Stimulated activated CD8-positive, alpha-beta memory T cell treated with anti-CD3 and anti-CD28 coated beads, Interleukin-12 subunit alpha, Interleukin-12 subunit beta, amount 100 ng/mL, for 4 hours (primary cell): ENCODE results near the gene SLC35B2.
"Not testable (repeated sequence)": the region's sequence is repeated elsewhere in the genome, so short reads cannot be mapped to it uniquely, and the experiment has no call there.

Experiments
- DNase-seq: peaks from one replicate; pipeline ENCODE4 v3.0.0-alpha.2; 2020; ENCODE audit warnings: low read depth

SLC35B2 gene

GRCh38 chr6:44234101-44235025 lies 23.0 kb downstream of the SLC35B2 start:
- DNase-seq, result no peak

- DNase-seq, result no peak
Measured at GRCh38 chr6:44233567-44234100, 23.7 kb downstream of the SLC35B2 start.

- DNase-seq, result no peak
Measured at GRCh38 chr6:44232676-44233566, 24.4 kb downstream of the SLC35B2 start.

- not testable (repeated sequence) for DNase-seq
Measured at GRCh38 chr6:44231426-44231825, 25.9 kb downstream of the SLC35B2 start.

- no peak for DNase-seq
Measured at GRCh38 chr6:44230034-44230675, 27.2 kb downstream of the SLC35B2 start.

GRCh38 chr6:44229376-44230033 lies 27.8 kb downstream of the SLC35B2 start:
- no peak for DNase-seq

GRCh38 chr6:44228836-44229235 lies 28.5 kb downstream of the SLC35B2 start:
- DNase-seq, result no peak

- no peak for DNase-seq
Measured at GRCh38 chr6:44228433-44228832, 28.9 kb downstream of the SLC35B2 start.

GRCh38 chr6:44228031-44228430 lies 29.3 kb downstream of the SLC35B2 start:
- no peak for DNase-seq

- no peak for DNase-seq
Measured at GRCh38 chr6:44227148-44227793, 30.1 kb downstream of the SLC35B2 start.

GRCh38 chr6:44226368-44227147 lies 30.8 kb downstream of the SLC35B2 start:
- DNase-seq, result no peak

- no peak for DNase-seq
Measured at GRCh38 chr6:44225579-44226325, 31.6 kb downstream of the SLC35B2 start.

GRCh38 chr6:44224965-44225305 lies 32.4 kb downstream of the SLC35B2 start:
- no peak for DNase-seq

- no peak for DNase-seq
Measured at GRCh38 chr6:44224029-44224964, 33.0 kb downstream of the SLC35B2 start.

- peak; percentile 74 for DNase-seq
Measured at GRCh38 chr6:44223319-44224028, 33.9 kb downstream of the SLC35B2 start, which contains the start of gene SLC29A1. Gene SLC29A1, plus strand, starts transcription at chr6:44223595. Its CDS starts 3,719 bp downstream, at chr6:44227314.

- no peak for DNase-seq
Measured at GRCh38 chr6:44222486-44223318, 34.6 kb downstream of the SLC35B2 start.

- no peak for DNase-seq
Measured at GRCh38 chr6:44221961-44222335, 35.4 kb downstream of the SLC35B2 start.
